Vein endothelial cell (primary cell): ENCODE measurements around the gene HOXA2. TPM values are rescaled to one million over a fixed set of nuclear protein-coding genes. Genes with fewer than 3 reads are reported as not detected.

ENCODE experiments used
- small RNA-seq: library from RNA; depleted of rRNA; stranded (forward); fragments of <200 nt; gene quantifications from one replicate; pipeline ENCODE3, GENCODE V24; 2012
- total RNA-seq: library from RNA; depleted of rRNA; stranded (reverse); fragments of >200 nt; gene quantifications from 2 replicates; pipeline ENCODE4 v1.2.3, GENCODE V29; 2012

Gene HOXA2
- 1.1 and 1.3 TPM in 2 replicates for total RNA-seq

DNA sequence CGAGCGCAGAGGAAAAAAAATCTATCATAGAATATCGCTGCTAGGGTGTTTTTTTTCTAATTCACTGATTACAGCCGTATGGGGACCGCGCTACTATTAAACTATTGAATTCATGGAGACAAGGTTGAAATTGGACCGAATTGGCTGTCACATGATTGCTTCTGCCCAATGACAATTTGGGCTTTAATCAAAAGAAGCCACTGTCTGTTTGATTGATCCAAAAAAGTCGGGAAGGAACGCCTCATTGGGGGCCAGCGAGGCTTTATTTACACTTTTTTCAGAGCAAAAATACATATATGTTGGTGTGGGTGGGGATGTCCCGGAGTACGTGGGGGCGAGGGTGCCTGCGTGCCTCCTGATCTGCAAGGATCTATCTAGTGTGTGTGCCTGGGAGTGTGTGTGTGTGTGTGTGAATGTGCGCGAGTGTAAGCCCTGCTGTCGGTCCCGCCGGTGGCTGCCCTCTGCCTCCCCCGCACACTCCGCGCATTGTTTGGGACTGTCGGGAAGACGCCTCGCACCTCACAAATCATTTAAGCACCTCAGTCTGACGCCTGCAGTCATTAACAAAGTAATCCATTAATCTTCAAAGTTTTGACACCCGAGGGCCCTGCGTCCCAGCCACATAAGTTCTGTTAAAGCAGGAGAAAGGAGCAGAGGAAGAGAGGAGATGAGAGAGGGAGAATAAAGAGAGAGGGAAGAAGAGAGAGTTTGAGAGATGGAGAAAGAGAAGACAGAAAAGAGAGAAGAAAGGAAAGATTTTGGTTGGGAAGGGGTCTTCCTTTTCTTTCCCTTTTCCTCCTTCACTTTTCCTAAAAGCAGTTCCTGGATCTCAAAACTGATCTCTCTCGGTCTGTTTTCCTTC, at the start of gene HOXA2:
TSS of gene HOXA2 (minus strand) at position 103 of the 862 bp plus-strand sequence. CDS start 183 bp downstream, outside the sequence.

DNA sequence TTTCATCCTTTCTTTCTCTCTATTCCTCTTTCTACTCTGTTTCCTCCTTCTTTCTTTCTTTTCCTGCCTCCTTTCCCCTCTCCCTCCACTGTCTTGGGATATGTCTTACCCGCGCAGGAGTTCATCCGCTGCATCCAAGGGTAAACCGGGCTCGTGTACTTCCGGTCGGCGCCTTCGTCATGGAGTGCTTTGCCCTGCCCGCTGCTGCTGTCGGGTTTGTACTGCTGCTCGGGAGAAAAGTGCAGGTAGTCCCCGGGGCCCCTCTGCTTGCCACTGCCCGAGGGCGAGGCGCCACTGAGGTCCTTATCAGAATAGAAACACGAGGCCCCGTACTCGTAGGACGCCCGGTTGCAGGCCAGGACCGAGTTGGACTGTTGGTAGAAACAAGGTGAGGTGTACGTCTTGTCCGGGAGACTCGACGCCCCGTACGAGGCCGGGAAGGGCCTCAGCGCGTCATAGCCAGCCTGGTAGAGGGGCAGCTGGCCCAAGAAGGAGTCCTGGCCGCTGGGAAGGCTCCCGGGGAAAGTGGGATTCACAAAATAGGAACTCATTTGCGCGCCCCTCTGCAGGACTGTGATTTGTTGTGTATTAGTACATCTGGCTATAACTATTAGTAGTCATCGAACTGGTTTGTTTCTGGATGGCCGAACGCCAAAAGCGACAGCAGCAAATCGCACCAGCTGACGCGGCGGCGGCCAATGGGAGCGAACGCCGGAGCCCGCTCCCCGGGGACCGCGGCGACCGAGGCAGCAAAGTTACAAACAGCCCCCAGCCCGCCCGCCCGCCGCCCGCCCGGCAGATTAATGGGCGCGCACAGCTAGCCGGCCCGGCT, 44.9 kb upstream of the HOXA2 start, which contains the start of gene HOXA6:
TSS of gene HOXA6 (minus strand) at position 576 of the 832 bp plus-strand sequence. CDS start at position 551, 25 bp downstream.

DNA sequence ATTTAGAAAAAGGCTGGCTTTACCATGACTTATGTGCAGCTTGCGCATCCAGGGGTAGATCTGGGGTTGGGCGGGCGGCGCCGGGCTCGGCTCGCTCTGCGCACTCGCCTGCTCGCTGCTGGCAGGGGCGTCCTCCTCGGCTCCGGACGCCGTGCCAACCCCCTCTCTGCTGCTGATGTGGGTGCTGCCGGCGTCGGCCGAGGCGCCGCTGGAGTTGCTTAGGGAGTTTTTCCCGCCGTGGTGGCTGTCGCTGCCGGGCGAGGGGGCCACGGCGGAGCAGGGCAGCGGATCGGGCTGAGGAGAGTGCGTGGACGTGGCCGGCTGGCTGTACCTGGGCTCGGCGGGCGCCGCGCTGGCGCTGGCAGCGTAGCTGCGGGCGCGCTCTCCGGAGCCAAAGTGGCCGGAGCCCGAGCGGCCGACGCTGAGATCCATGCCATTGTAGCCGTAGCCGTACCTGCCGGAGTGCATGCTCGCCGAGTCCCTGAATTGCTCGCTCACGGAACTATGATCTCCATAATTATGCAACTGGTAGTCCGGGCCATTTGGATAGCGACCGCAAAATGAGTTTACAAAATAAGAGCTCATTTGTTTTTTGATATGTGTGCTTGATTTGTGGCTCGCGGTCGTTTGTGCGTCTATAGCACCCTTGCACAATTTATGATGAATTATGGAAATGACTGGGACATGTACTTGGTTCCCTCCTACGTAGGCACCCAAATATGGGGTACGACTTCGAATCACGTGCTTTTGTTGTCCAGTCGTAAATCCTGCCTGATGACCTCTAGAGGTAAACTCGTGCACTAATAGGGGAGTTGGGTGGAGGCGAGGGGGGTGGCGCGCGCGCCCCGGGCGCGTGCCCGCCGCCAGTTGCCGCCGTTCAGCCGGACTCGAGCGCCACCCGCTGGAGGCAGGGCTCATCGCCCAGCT, 40.8 kb upstream of the HOXA2 start, which contains the start of gene HOXA5:
TSS of gene HOXA5 (minus strand) at position 659 of the 927 bp plus-strand sequence. CDS start at position 585, 74 bp downstream.

DNA sequence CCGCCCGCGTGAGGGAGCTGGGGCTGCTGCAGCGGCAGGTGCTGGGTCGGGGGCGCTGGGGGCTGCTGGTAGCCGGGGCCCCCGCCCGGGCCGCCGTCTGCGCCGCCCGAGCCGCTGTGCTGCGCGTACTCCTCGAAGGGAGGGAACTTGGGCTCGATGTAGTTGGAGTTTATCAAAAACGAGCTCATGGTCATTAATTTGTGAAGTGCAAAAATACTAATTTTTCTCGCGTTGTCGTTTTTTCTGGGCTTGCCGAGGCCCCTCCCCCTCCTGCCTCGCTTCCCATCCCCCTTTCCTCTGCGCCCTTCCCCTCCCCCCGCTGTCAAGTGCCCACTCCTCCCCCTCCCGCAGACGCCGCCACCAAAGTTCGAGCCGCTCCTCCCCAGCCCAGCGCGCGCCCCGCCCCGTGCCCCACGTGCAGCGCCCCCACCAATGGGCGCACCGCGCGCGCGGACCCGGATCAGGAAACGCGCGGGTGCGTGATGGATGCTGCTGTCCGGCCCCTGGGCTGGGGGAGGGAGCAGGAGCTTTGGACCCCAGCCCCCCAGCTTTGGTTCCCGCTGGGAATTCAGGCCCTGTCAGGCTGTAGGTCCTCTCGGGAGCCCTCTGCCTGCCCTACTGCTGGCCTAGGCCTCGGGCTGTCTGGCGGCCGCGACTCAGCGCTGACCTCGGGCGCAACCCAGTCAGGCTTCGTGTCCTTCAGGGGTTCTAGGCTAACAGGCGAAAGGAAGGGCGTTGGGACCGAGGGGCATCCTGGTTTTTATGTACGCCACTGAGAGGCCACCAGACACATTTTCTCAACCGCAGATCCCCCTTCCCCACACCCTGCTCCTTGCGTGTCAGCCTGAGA, 28.3 kb upstream of the HOXA2 start, which contains the start of gene HOXA4:
TSS of gene HOXA4 (minus strand) at position 218 of the 850 bp plus-strand sequence. CDS start at position 194, 24 bp downstream.

DNA sequence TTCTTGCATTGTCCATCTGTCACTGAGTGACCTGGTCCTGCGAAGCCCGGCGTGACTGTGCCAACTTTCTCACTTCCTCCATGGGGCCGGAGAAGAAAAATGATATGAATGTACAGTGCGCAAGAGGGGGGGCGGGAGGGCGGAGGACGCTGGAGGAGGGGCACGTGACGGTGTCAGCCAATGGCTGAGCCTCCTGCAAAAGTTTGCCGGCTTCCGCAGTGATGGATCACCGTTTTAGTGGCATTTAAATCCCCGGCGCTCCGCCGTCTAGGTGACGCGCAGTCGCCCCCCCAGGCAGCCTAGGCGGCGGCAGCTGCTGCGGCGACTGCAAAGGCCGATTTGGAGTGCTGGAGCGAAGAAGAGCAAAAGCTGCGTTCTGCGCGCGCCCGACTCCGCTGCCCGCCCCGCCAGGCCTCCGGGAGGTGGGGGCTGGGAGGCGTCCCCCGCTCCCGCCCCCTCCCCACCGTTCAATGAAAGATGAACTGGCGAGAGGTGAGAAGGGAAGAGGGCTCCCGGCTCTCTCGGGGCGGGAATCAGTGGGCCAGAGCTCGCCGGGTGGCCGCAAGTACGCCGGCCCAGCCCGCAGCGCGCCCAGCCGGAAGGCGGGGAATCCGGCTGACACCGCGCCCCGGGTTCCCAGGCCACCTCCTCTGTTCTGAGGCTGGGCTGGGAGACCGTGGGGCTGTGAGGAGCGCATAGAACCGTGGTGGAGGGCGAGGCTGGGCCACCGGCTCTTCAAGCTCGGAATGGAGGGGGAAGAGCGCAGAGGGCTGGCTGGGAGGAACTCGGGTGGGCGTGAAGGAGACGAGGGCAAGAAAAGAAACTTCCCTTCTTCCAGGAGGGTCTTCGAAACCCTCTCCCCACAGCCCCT, 6.4 kb downstream of the HOXA2 start, which contains the start of gene HOXA1:
TSS of gene HOXA1 (minus strand) at position 104 of the 871 bp plus-strand sequence. CDS start at position 16, 88 bp downstream.

Small RNA genes within 50 kb of the gene (small RNA-seq; reads per million reads assigned to genes)
- not detected for gene AC004080.5
- gene RF01977, result not detected

Other genes starting within 250 kb of the HOXA2 start
- 23.5 and 25.8 TPM in 2 replicates for gene SKAP2, start 238.1 kb downstream of the HOXA2 start, total RNA-seq
- gene HOXA1, start 6.7 kb downstream of the HOXA2 start, total RNA-seq, result 0.96 and 1.6 TPM in 2 replicates
- gene HOXA4, start 28.1 kb upstream of the HOXA2 start, total RNA-seq, result 1.4 and 1.6 TPM in 2 replicates
- gene HOXA5, start 41.0 kb upstream of the HOXA2 start, total RNA-seq, result 5.9 and 13.6 TPM in 2 replicates
- gene HOXA6, start 45.1 kb upstream of the HOXA2 start, total RNA-seq, result 4.0 and 4.6 TPM in 2 replicates
- 1.1 and 6.5 TPM in 2 replicates for gene HOXA3, start 49.9 kb upstream of the HOXA2 start, total RNA-seq
- 5.1 and 5.6 TPM in 2 replicates for gene HOXA7, start 54.0 kb upstream of the HOXA2 start, total RNA-seq
- 10.8 and 18.2 TPM in 2 replicates for gene HOXA9, start 62.9 kb upstream of the HOXA2 start, total RNA-seq
- 6.2 and 7.5 TPM in 2 replicates for gene HOXA10, start 71.6 kb upstream of the HOXA2 start, total RNA-seq
- gene HOXA11, start 82.5 kb upstream of the HOXA2 start, total RNA-seq, result 1.1 and 2.9 TPM in 2 replicates
- not detected in 2 replicates for gene HOXA13, start 97.4 kb upstream of the HOXA2 start, total RNA-seq
- gene EVX1, start 140.1 kb upstream of the HOXA2 start, total RNA-seq, result not detected in 2 replicates